NT2/D1 (cell line): Measurements from ENCODE around the gene RBMS3.

Experiments used
- DNase-seq: peaks from one replicate; pipeline ENCODE4 v3.0.0-alpha.2; 2011; ENCODE audit warnings: low read depth, low spot score
- H3K27me3 ChIP-seq: 2 replicates; pipeline ENCODE4 v1.6.0; 2011; ENCODE audit warnings: mild to moderate bottlenecking; ENCODE audit not compliant: insufficient read length, insufficient read depth
- H3K36me3 ChIP-seq: 2 replicates; pipeline ENCODE4 v1.6.1; 2011; ENCODE audit warnings: mild to moderate bottlenecking, low read length, mixed read lengths; ENCODE audit not compliant: insufficient read depth, insufficient read length
- H3K4me1 ChIP-seq: 2 replicates; pipeline ENCODE4 v1.5.1; 2011; ENCODE audit not compliant: insufficient read depth, insufficient read length
- H3K4me3 ChIP-seq: 2 replicates; pipeline ENCODE4 v1.5.1; 2011; ENCODE audit warnings: low read depth; ENCODE audit not compliant: insufficient read length
- H3K9ac ChIP-seq: 2 replicates; pipeline ENCODE4 v1.6.0; 2011; ENCODE audit warnings: low read depth; ENCODE audit not compliant: insufficient read length
- H3K9me3 ChIP-seq: 2 replicates; pipeline ENCODE4 v1.5.1; 2011; ENCODE audit warnings: mild to moderate bottlenecking, low read length; ENCODE audit not compliant: insufficient read depth
- SUZ12 ChIP-seq: IDR thresholded peaks from 2 replicates; pipeline ENCODE4 v1.6.1; 2011; ENCODE audit not compliant: insufficient read length, insufficient read depth; ENCODE audit errors: extremely low read depth
- YY1 ChIP-seq: IDR thresholded peaks from 2 replicates; pipeline ENCODE4 v1.6.1; 2011; ENCODE audit not compliant: insufficient read length, insufficient read depth
- ZNF274 ChIP-seq: IDR thresholded peaks from 2 replicates; pipeline ENCODE4 v1.6.1; 2011; ENCODE audit warnings: mild to moderate bottlenecking, low read depth, low read length

The RBMS3 gene

DNA sequence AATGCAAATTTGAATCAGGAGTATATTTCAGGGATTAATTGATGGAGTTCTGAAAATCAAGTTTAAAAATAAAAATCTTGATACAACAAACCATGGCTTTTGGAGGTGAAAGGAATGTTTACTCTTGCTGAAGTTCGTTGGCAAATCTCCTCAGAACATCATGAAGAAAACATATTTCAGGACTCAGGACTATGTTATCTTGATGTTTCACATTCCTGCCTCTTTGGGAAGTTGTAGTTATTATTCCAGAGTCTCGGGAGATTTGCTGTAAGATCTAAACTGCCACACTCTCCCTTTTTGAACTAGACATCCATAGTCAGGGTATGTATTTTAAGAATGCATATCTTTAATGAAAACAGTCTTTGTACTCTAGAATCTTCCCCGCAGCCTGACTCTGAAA lies 271.2 kb downstream of the RBMS3 start:
- Histone ChIP-seq H3K4me3 (no peak overlapping the region), H3K4me1 (no peaks in the 10 kb centered on the region), H3K36me3 (no peaks in the 10 kb centered on the region), H3K9me3 (no peaks in the 10 kb centered on the region), H3K9ac (no peak overlapping the region), H3K27me3 (no peaks in the 10 kb centered on the region)
- no peak for TF ChIP-seq YY1
- TF ChIP-seq SUZ12: no peak
- TF ChIP-seq ZNF274: no peak
- DNase-seq: no peak

DNA sequence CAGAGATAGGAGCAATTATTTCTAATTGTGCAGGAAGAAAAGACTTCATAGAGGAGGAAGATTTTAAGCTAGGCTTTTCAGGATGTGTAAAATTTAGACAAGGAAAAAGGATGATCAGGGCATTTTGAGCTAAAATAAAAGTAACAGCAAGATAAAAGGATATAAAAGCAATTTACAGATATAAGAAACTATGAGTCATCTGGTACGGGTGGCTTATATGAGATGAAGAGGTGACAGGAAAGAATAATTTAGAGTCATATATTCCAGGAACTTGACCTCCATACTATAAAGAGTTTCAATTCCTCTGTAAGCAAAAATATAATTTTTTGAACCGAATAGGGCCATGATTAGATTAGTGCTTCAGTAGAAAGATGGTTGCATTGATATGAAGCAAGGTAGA lies 273.7 kb downstream of the RBMS3 start:
- TF ChIP-seq ZNF274 (no peak), SUZ12 (no peak), YY1 (no peak)
- Histone ChIP-seq H3K9ac (no peak overlapping the region), H3K4me1 (no peaks in the 10 kb centered on the region), H3K4me3 (no peak overlapping the region), H3K9me3 (no peaks in the 10 kb centered on the region), H3K36me3 (no peaks in the 10 kb centered on the region), H3K27me3 (no peaks in the 10 kb centered on the region)
- DNase-seq: no peak

DNA sequence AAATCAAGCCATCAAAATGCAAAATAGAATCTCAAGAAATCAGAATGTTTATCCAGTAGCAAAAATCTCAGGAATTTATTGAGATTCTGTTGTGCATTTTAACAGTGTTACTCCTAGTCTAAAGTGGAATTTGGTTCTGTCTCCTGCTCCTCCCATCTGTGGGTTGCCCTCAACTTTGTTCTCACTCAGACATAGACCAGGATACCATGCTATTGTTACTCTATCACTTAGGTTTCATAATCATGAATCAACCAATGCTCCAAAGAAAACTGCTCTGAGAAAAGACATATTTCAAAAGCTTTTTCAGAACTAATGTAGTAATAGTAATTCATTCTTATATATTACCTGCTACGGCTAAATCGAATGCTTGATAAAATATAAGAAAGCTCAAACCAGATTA lies 274.7 kb downstream of the RBMS3 start:
- no peak for TF ChIP-seq ZNF274
- no peaks in the 10 kb centered on the region for H3K9me3 ChIP-seq

DNA sequence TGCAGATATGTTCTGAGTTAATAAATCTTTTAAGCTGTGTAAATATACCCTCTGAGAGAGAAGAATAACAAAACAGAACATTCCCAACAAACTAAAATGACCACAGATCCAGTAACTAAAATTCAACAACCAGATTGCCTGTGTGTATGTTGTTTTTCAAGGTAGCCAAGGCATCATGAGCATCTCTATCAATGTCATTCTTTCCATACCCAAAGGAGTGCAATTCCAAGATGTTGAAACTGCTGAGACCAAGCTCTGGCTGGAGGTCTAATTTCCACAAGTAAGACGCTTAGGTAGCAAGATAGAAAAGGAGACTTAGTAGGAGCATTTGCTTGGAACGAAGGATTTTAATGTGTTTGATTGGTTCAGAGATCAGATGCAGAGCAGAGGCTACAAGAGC lies 276.3 kb downstream of the RBMS3 start:
- Histone ChIP-seq H3K4me3 (no peak overlapping the region), H3K4me1 (no peaks in the 10 kb centered on the region), H3K27me3 (no peaks in the 10 kb centered on the region), H3K9me3 (no peaks in the 10 kb centered on the region), H3K36me3 (no peaks in the 10 kb centered on the region), H3K9ac (no peak overlapping the region)
- TF ChIP-seq YY1 (no peak), SUZ12 (no peak)
- DNase-seq: no peak

More for the DNA sequence above, 274.7 kb downstream of the RBMS3 start:
- no peaks in the 10 kb centered on the region for H3K27me3 ChIP-seq
- H3K4me1 ChIP-seq: no peaks in the 10 kb centered on the region
- no peak for DNase-seq
- H3K9ac ChIP-seq: no peak overlapping the region
- no peak overlapping the region for H3K4me3 ChIP-seq
- H3K36me3 ChIP-seq: no peaks in the 10 kb centered on the region

DNA sequence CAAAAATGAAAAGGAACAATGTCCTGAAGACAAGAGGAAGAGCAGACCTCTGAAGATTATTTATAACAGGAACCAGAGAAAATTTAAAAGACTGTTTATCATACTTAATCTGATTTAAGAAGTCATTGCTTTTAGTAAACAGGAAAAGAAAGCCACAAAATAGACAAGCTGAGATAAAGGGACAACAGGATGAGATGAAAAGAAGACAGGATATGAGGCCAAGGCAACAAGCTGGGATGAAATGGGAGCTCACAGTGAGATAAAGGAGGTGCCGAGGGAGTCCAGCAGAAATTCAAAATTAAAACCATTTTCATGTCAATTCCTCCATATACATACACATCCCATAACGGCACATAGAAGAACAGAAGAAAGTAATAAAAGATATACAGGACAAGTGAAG lies 277.0 kb downstream of the RBMS3 start:
- no peak for DNase-seq
- Histone ChIP-seq H3K9ac (no peak overlapping the region), H3K4me3 (no peak overlapping the region), H3K27me3 (no peaks in the 10 kb centered on the region), H3K9me3 (no peaks in the 10 kb centered on the region), H3K4me1 (no peaks in the 10 kb centered on the region), H3K36me3 (no peaks in the 10 kb centered on the region)
- TF ChIP-seq SUZ12: no peak
- no peak for TF ChIP-seq ZNF274
- no peak for TF ChIP-seq YY1

DNA sequence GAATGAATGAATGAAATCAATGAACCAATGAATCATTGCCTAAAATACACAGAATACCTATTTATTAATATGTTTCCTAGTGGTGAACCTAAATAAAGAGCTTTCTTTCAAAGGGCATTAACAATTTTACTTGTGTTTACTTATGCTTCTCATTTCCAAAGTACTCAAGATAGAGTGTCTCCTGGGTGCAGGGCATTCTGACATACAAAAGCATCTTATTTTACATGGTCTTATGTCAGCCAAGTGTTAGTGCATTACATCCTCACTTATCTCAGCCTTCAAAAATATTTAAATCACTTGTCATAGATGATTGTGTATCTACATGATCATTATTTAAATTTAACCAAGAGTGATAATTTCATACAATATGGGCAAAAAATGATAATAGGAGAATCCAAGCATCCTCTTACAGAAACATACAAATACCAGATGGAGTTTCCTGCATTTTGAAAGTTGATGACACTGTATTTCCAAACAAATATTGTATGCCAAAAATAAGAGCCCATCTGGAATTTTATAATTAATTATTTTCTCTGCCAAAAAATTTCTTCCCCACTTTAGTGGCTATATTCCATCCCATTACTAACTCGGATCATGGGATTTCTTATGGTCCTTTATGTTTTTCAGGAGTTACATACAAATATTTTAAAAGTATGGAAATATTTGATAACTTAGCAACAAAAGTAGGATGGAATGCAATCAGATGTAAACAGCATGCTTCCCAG lies 279.0 kb downstream of the RBMS3 start:
- Histone ChIP-seq H3K4me3 (no peak overlapping the region), H3K4me1 (no peaks in the 10 kb centered on the region), H3K9me3 (no peaks in the 10 kb centered on the region), H3K36me3 (no peaks in the 10 kb centered on the region), H3K9ac (no peak overlapping the region), H3K27me3 (no peaks in the 10 kb centered on the region)
- no peak for TF ChIP-seq ZNF274
- no peak for TF ChIP-seq SUZ12
- TF ChIP-seq YY1: no peak
- DNase-seq: no peak

DNA sequence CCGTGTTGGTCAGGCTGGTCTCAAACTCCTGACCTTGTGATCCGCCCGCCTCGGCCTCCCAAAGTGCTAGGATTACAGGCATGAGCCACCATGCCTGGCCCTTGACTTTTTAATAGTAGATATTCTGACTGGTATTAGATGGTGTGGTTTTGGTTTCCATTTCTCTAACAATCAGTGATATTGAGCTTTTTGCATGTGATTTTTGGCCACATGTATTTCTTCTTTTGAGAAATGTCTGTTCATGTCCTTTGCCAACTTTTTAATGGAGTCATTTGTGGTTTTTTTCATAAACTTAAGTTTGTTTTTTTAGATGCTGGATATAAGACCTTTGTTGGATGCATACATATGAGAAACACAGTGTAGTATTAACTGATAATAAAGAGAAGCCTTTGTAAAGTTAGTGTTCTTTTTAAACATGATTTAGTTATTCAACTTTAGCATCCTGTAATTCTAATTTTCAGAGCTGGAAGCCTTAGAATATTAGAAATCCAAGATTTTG lies 280.8 kb downstream of the RBMS3 start:
- no peak for TF ChIP-seq YY1
- no peak for TF ChIP-seq SUZ12
- TF ChIP-seq ZNF274: no peak
- no peak overlapping the region for H3K9ac ChIP-seq
- H3K9me3 ChIP-seq: no peaks in the 10 kb centered on the region
- no peak overlapping the region for H3K4me3 ChIP-seq
- H3K4me1 ChIP-seq: no peaks in the 10 kb centered on the region
- H3K27me3 ChIP-seq: no peaks in the 10 kb centered on the region
- no peaks in the 10 kb centered on the region for H3K36me3 ChIP-seq
- no peak for DNase-seq
